Kasumi-1 (cell line): ENCODE results near the gene GXYLT1.
"Not testable (repeated sequence)": the region's sequence is repeated elsewhere in the genome, so short reads cannot be mapped to it uniquely, and the experiment has no call there.

Experiments
- DNase-seq, 2 experiments: peaks; one replicate each; lab custom pipeline; 2025; lab: John Stamatoyannopoulos, UW

The GXYLT1 gene

DNA sequence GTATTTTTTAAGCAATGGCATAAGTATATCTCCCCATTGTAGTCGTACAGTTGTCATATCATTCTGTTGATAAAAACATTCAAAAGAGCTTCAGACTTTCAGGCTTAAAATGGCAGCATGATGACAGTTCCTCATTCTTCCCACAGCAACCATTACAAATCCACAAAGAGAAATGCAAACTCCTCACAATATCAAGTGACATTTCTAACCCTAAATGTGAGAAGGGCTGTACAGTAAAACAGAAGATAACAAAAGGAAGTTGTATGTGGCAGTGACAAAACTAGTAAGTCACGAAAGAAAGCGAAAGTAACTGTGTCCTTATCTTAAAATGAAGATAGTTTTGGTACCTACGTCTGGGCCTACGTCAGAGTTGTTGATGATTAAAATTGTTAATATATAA is 46.7 kb downstream of the GXYLT1 start:
- peak; percentile 32 to 39 for DNase-seq

DNA sequence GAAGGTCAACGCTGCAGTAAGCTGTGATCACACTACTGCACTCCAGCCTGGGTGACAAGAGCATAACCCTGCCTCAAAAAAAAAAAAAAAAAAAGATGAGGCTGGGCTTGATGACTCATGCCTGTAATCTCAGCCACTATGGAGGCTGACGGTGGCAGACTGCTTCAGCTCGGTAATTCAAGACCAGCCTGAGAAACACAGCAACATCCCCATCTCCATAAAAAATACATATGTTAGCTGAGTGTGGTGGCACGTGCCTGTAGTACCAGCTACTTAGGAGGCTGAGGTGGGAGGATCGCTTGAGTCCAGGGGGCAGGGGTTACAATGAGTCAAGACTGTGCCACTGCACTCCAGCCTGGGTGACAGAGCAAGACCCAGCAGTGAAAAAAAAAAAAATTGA is 50.4 kb downstream of the GXYLT1 start:
- DNase-seq: no peak

DNA sequence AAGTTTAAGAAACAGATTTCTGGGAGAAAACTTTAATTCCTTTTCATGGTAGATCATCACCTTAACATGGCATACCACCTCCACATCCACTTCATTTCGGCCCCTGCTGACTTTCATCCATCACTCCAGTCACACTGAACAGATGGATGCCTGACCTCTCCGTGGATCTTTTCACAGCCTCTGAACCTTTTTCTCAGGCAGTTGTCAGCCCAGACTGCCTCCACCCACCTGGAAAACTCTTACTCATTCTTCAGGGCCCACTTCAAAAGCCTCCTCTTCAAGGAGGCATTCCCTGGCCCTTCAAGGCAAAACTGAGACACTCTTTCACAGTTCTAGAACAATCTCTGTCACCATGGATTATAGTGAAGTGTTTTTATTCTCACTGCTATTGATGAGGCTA is 52.9 kb downstream of the GXYLT1 start:
- DNase-seq: no peak

DNA sequence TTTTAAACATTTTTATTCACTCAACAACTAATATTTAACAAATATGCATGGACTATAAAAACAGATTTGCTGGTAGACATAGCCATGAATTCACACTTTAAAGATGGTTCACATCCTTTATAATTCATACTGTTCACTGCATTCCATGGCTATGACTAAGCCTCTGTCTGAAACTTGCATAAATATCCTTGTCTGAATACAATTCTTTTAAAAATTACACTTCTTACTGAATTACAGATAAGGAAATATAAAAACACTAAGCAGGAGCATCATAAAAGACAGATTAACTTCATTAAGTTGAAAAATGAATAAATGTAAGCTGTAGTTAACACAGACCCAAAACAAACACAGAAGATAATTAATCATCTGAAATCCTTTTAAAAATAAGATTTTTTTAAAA is 53.8 kb downstream of the GXYLT1 start:
- DNase-seq: no peak

DNA sequence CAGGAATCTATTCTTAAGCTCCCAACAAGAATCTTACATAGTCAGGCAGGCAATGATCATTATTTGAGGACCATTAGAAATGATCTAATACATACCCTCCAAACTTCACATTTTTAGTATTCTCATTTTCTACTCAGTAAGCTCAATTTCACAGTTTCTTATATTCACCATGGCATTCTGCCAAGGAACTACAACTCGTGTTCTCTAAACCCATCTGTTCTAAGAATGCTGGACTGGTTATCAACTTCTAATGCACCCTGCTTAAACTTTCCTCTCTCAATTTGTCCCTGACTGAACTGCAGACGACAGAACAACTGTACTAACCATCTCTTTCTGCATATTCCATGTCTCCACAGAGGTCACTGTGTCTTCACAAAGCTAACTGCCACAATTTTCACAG is 58.6 kb downstream of the GXYLT1 start:
- no peak for DNase-seq

DNA sequence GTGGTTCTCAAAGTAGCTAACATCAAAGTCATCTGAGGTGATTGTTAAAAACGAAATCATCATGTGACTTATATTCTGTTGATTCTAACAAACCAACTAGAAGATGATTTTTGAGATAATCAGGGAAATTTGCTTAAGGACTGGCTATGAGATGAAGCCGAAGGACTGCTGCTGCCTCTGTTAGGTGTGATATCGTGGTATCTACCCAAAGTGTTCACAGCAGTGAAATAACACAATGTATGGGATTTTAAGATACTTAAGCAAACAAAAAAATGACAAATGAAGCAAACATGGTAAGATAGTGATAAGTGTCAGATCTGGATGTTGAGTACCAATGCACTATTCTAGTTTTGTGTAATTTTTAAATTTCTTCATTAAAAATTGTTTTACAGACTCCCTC is 59.1 kb downstream of the GXYLT1 start:
- no peak for DNase-seq

DNA sequence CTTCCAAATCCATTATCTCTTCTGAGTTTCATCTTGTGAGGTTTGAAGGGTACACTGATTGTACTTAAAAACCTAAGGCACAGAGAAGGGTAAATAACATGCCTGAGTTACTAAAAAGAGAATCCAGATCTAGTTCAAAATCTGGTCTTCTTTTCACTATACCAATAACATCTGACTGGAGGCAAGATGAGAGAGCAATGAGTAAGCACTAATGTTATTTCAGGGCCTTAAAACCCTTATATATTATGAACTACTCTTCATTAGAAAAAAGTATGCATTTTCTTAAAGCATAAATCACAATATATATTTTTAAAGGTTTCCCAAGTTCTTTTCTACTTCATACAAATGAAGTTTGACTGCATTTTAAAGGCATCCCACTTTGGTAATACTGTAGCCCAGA is 60.2 kb downstream of the GXYLT1 start:
- DNase-seq: no peak

DNA sequence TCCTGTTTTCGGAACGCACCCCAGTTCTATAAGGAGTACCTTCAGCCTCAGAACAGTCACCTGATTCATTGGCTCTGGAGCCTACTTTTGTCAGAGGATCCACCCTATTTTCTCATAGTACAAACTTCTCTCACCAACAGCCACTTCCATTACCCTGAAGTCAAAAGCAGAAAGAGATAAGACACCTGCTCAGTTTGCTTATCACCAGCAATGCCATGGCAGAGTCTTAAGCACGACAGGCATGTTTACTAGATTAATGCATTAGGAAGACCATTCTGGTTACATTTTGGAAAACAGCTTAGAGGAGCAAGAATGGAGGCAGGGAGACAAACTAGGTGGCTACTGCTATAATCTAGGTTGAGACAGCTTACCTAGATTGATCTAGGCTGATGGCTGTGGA is 67.7 kb downstream of the GXYLT1 start:
- DNase-seq: no peak

DNA sequence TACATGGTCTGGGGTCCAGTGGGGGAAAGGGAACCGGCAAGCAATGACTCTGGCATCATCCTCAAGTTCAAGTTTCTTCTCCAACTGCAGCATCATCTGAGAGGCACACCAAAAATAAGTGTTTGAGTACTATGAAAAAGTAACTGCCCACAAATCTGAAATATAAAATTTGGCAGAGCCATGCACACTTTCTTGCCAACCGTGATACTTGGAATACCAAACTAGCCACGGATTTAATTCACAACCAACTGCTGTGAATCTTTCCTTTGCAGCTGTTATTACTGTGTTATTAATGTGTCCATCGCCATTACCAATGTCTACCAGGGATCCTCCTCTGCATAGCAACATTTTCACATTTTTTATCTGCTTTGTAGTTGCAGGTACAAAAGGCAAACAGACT is 74.6 kb downstream of the GXYLT1 start:
- DNase-seq: no peak

DNA sequence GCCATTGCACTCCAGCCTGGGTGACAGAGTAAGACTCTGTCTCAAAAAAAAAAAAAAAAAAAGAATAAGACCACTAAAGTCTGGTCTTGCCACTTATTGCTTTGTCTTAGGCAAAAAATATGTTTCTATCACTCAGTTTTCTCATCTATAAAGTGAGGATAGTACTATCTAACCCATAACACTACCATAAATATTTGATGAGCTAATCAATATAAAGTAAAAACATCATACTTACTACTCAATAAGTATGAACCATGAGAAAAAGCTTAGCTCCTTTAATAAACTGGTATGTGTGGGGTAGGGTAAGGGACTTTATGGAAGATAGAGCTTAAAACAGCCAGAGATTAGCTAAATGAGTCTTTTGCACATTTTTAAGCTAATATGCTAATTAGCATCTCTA is 85.5 kb downstream of the GXYLT1 start:
- no peak for DNase-seq

DNA sequence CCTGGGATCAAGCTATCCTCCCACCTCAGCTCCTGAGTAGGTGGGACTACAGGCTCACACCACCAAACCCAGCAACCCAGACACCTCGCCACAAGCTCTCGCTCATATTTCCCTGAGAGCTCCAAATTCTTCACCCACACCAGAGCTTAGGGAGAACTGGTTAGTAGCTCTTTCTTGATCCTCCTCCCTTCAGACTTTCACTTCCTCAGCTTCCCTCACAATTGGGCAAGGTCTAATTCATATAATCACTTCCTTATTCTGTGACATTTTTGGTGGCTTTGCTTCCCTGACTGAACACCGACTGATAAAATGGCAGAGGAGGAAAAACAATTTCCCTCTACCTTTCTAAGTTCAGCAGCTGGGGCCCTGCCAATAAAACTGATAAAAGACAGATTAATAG is 88.5 kb downstream of the GXYLT1 start:
- peak; percentile 81 to 83 for DNase-seq

DNA sequence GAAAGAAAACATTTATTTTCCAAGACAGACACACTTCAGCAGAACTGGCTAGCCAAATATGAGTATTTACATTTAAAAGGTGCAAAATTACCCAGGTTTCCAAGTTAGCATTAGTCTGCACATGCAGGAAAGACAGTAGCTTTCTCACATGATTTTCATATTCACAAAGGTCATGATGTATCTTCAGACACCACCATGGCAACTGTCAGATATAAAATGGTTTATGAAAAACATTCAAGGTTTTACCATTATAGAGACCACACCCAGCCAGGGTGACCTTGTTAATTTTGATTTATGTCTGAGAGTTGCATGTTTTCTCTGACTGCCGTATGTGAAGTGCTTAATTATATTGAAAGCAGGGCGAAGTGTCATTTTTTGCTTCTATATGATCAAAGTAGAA is 91.2 kb downstream of the GXYLT1 start:
- no peak for DNase-seq

DNA sequence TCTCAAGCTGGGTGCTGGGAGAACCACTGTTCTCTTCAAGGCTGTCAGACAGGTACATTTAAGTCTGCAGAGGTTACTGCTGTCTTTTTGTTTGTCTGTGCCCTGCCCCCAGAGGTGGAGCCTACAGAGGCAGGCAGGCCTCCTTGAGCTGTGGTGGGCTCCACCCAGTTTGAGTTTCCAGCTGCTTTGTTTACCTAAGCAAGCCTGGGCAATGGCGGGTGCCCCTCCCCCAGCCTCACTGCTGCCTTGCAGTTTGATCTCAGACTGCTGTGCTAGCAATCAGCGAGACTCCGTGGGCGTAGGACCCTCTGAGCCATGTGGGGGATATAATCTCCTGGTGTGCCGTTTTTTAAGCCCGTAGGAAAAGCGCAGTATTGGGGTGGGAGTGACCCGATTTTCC is 95.7 kb downstream of the GXYLT1 start:
- DNase-seq: not testable (repeated sequence)

DNA sequence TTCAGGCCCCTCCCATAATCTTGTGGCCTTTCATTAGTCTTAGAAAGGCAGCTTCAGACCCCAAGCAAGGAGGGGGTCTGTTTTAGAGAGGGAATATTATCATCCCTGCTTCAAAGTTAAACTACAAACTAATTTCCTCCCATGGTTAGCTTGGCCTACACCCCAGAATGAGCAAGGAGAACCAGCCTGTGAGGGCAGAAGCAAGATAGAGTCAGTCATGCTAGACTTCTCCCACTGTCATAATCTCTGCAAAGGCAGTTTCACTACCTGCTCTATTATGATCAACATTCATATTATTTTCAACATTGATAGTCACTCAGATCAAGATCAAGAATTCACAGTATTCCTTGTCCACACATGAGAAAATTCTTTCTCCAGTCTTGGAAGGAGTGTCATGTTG is 105.1 kb downstream of the GXYLT1 start:
- DNase-seq: no peak

DNA sequence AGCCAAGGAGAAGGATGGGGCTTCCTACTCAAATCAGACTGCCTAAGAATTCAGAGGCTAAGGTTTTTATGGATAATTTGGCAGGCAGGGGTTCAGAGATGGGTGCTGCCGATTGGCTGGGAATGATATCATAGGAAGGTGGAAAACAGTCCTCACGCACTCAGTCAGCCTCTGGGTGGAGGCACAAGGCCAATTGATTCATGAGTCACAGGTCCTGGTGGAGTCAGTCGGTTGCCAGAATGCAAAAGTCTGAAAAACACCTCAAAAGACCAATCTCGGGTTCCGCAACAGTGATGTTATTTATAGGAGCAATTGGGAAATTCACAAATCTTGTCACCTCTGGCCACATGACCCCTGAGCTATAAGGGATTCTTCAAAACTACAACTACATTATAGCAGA is 105.5 kb downstream of the GXYLT1 start:
- no peak for DNase-seq

DNA sequence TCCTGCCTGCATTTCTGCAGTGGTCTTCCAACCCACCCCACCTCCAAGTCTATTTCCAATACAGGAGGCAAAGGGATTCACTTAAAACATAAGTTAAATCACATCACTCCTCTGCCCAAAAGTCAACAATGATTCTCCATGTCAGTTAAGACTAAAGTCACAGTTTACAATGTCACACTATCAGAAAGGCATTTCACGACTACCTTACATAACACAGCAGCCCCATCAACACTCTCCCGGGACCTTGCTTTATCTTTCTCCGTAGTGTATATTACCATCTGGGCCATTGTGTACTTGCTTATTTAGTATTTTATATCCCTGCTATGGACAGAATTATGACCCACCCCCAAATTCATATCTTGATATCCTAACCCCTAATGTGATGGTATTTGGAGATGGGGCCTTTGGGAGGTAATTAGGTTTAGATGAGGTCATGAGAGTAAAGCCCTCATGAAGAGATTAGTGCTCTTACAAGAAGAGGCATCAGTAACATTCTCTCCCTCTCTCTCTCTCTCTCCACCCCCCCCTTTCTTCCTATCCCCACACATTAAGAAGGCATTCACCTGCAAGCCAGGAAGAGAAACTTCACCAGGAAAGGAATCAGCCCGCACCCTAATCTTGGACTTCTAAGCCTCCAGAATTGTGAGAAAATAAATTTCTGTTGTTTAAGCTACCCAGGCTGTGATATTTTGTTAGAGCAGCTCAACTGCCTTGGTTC is 112.7 kb downstream of the GXYLT1 start:
- no peak for DNase-seq
